HepG2 (cell line): ENCODE data around the gene F12. TPM values are rescaled to one million over a fixed set of nuclear protein-coding genes. Genes with fewer than 3 reads are reported as not detected.

Experiments
- ELF4 ChIP-seq: sonication (generic); formaldehyde crosslinking; IDR thresholded peaks from 2 replicates; pipeline ENCODE4 v1.5.0; 2020; ENCODE audit warnings: missing genetic modification reagents, mild to moderate bottlenecking, moderate library complexity, borderline replicate concordance
- ESRRA ChIP-seq: sonication (generic); formaldehyde crosslinking; IDR thresholded peaks from 2 replicates; pipeline ENCODE4 v1.5.1; 2020; ENCODE audit warnings: mild to moderate bottlenecking, low read depth, missing genetic modification reagents
- MTF2 ChIP-seq: sonication (generic); formaldehyde crosslinking; IDR thresholded peaks from 2 replicates; pipeline ENCODE4 v1.5.0; 2020; ENCODE audit warnings: missing genetic modification reagents, borderline replicate concordance
- RARA ChIP-seq: IDR thresholded peaks from 2 replicates; pipeline ENCODE4 v1.6.1; 2016; ENCODE audit warnings: missing genetic modification reagents, missing compliant biosample characterization
- RBM39 ChIP-seq: fragments of 200-400 bp; formaldehyde crosslinking; IDR thresholded peaks from one replicate; pipeline ENCODE4 v1.6.1; 2018; ENCODE audit warnings: antibody characterized with exemption, mild to moderate bottlenecking, low read depth, low read length; ENCODE audit not compliant: poor library complexity, severe bottlenecking
- STAG1 ChIP-seq: sonication (generic); formaldehyde crosslinking; IDR thresholded peaks from 2 replicates; pipeline ENCODE4 v1.4.0; 2020; ENCODE audit warnings: missing genetic modification reagents
- SUZ12 ChIP-seq: fragments of 150-350 bp; IDR thresholded peaks from 2 replicates; pipeline ENCODE4 v1.6.1; 2014; ENCODE audit warnings: low read depth, low read length
- TOE1 ChIP-seq: sonication (generic); formaldehyde crosslinking; IDR thresholded peaks from 2 replicates; pipeline ENCODE4 v1.4.0; 2020; ENCODE audit warnings: mild to moderate bottlenecking, missing genetic modification reagents
- ZFP82 ChIP-seq: sonication (generic); formaldehyde crosslinking; IDR thresholded peaks from 2 replicates; pipeline ENCODE4 v1.5.1; 2020; ENCODE audit warnings: mild to moderate bottlenecking, missing genetic modification reagents, borderline replicate concordance
- ZMYM3 ChIP-seq: sonication (generic); formaldehyde crosslinking; IDR thresholded peaks from 2 replicates; pipeline ENCODE4 v1.5.1; 2020; ENCODE audit warnings: mild to moderate bottlenecking, missing genetic modification reagents
- ZNF20 ChIP-seq: sonication (generic); formaldehyde crosslinking; IDR thresholded peaks from 2 replicates; pipeline ENCODE4 v1.4.0; 2020; ENCODE audit warnings: mild to moderate bottlenecking, moderate library complexity, missing genetic modification reagents
- ZNF264 ChIP-seq: sonication (generic); formaldehyde crosslinking; IDR thresholded peaks from 2 replicates; pipeline ENCODE4 v1.4.0; 2020; ENCODE audit warnings: missing genetic modification reagents
- ZNF30 ChIP-seq: sonication (generic); formaldehyde crosslinking; IDR thresholded peaks from 2 replicates; pipeline ENCODE4 v1.5.0; 2020; ENCODE audit warnings: mild to moderate bottlenecking, missing genetic modification reagents
- ZNF329 ChIP-seq: sonication (generic); formaldehyde crosslinking; IDR thresholded peaks from 2 replicates; pipeline ENCODE4 v1.9.0; 2021; ENCODE audit warnings: low read depth, mild to moderate bottlenecking, missing genetic modification reagents
- ZNF570 ChIP-seq: sonication (generic); formaldehyde crosslinking; IDR thresholded peaks from 2 replicates; pipeline ENCODE4 v1.4.0; 2020; ENCODE audit warnings: mild to moderate bottlenecking, missing genetic modification reagents, borderline replicate concordance
- ZNF788 ChIP-seq: sonication (generic); formaldehyde crosslinking; IDR thresholded peaks from 2 replicates; pipeline ENCODE4 v1.5.0; 2020; ENCODE audit warnings: mild to moderate bottlenecking, missing genetic modification reagents, borderline replicate concordance
- polyA plus RNA-seq, 8 experiments: library from polyadenylated mRNA; depleted of rRNA in 3 of 8; stranded (reverse) in 7 of 8; unstranded in 1 of 8; fragments of >200 nt; fragmentation: Illumina TruSeq in 4 of 8; extraction: Trizol in 4 of 8; gene quantifications; 2 replicates each; pipeline versions ENCODE4 v1.2.1 to v1.2.3, GENCODE V29; 2011 to 2016; ENCODE audit warnings: low read depth in 4 of 8, missing spikeins in 1 of 8, mixed read lengths in 1 of 8; ENCODE audit not compliant: insufficient read depth in 1 of 8
- total RNA-seq, 5 experiments: library from RNA; depleted of rRNA; stranded (reverse); fragments of >200 nt; fragmentation: Illumina TruSeq; extraction: Trizol; gene quantifications; 2 replicates each; pipeline ENCODE4 v1.2.3, GENCODE V29; 2016; ENCODE audit warnings: low read depth in 1 of 5
- TF ChIP-seq, protein P1 (sequence below): sonication (generic); formaldehyde crosslinking; IDR thresholded peaks from 2 replicates; pipeline ENCODE4 v1.9.0; 2021; ENCODE audit warnings: missing genetic modification reagents, borderline replicate concordance
- TF ChIP-seq, protein P2 (sequence below): sonication (generic); formaldehyde crosslinking; IDR thresholded peaks from 2 replicates; pipeline ENCODE4 v1.5.0; 2020; ENCODE audit warnings: missing genetic modification reagents
- TF ChIP-seq, protein P3 (sequence below): IDR thresholded peaks from 2 replicates; pipeline ENCODE4 v1.6.1; 2016; ENCODE audit warnings: missing genetic modification reagents, missing compliant biosample characterization
- TF ChIP-seq, protein P4 (sequence below): sonication (generic); formaldehyde crosslinking; IDR thresholded peaks from 2 replicates; pipeline ENCODE4 v1.4.0; 2020; ENCODE audit warnings: mild to moderate bottlenecking, missing genetic modification reagents
- TF ChIP-seq, protein P5 (sequence below): sonication (generic); formaldehyde crosslinking; IDR thresholded peaks from 2 replicates; pipeline ENCODE4 v1.4.0; 2020; ENCODE audit warnings: mild to moderate bottlenecking, missing genetic modification reagents

The F12 gene
- total and polyA plus RNA-seq, 2 of the 13 experiments (the other 11 are each of a cell fraction or from before 2014, with no cell fraction given), result 2.5 to 3.0 TPM

DNA sequence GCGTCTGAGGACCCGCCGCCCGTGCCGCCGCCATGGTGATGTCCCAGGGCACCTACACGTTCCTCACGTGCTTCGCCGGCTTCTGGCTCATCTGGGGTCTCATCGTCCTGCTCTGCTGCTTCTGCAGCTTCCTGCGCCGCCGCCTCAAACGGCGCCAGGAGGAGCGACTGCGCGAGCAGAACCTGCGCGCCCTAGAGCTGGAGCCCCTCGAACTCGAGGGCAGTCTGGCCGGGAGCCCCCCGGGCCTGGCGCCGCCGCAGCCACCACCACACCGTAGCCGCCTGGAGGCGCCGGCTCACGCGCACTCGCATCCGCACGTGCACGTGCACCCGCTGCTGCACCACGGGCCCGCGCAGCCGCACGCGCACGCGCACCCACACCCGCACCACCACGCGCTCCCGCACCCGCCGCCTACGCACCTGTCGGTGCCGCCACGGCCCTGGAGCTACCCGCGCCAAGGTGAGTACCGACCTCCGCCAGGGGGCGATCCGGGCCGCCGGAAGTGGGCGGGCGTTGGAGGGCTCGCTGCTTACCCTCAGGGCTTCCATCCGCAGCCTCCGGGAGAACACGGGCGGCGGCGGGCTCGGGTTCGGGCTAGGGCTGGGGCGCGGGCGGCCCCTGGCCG is 45.8 kb upstream of the F12 start (continued):
- TF ChIP-seq TOE1 (no peak), ZMYM3 (CRISPR knock-in tag) (no peak), ZNF264 (CRISPR knock-in tag) (no peak), ZNF329 (CRISPR knock-in tag) (no peak), ESRRA (CRISPR knock-in tag) (peak; percentile 67), MTF2 (CRISPR knock-in tag) (no peak), ZNF30 (no peak), ZNF570 (no peak), ZNF20 (CRISPR knock-in tag) (no peak), RARA (0 out of 2 replicates have a peak, but pooled peaks have one; percentile 6), STAG1 (CRISPR knock-in tag) (peak; percentile 47), ELF4 (no peak), ZFP82 (CRISPR knock-in tag) (peak; percentile 34; the same call in 1 of the 2 replicates), RBM39 (no peak), ZNF788 (CRISPR knock-in tag) (peak; percentile 35), SUZ12 (no peak)
- TF ChIP-seq, protein P1, sequence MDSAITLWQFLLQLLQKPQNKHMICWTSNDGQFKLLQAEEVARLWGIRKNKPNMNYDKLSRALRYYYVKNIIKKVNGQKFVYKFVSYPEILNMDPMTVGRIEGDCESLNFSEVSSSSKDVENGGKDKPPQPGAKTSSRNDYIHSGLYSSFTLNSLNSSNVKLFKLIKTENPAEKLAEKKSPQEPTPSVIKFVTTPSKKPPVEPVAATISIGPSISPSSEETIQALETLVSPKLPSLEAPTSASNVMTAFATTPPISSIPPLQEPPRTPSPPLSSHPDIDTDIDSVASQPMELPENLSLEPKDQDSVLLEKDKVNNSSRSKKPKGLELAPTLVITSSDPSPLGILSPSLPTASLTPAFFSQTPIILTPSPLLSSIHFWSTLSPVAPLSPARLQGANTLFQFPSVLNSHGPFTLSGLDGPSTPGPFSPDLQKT (CRISPR knock-in tag), result peak; percentile 95; the same call in 1 of the 2 replicates
- TF ChIP-seq, protein P2, sequence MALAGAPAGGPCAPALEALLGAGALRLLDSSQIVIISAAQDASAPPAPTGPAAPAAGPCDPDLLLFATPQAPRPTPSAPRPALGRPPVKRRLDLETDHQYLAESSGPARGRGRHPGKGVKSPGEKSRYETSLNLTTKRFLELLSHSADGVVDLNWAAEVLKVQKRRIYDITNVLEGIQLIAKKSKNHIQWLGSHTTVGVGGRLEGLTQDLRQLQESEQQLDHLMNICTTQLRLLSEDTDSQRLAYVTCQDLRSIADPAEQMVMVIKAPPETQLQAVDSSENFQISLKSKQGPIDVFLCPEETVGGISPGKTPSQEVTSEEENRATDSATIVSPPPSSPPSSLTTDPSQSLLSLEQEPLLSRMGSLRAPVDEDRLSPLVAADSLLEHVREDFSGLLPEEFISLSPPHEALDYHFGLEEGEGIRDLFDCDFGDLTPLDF (CRISPR knock-in tag), result no peak; the same call in 1 of the 2 replicates
- TF ChIP-seq, protein P3, sequence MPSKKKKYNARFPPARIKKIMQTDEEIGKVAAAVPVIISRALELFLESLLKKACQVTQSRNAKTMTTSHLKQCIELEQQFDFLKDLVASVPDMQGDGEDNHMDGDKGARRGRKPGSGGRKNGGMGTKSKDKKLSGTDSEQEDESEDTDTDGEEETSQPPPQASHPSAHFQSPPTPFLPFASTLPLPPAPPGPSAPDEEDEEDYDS (CRISPR knock-in tag), result 0 out of 2 replicates have a peak, but pooled peaks have one; percentile 15
- TF ChIP-seq, protein P4, sequence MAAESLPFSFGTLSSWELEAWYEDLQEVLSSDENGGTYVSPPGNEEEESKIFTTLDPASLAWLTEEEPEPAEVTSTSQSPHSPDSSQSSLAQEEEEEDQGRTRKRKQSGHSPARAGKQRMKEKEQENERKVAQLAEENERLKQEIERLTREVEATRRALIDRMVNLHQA (CRISPR knock-in tag), result no peak
- TF ChIP-seq, protein P5, sequence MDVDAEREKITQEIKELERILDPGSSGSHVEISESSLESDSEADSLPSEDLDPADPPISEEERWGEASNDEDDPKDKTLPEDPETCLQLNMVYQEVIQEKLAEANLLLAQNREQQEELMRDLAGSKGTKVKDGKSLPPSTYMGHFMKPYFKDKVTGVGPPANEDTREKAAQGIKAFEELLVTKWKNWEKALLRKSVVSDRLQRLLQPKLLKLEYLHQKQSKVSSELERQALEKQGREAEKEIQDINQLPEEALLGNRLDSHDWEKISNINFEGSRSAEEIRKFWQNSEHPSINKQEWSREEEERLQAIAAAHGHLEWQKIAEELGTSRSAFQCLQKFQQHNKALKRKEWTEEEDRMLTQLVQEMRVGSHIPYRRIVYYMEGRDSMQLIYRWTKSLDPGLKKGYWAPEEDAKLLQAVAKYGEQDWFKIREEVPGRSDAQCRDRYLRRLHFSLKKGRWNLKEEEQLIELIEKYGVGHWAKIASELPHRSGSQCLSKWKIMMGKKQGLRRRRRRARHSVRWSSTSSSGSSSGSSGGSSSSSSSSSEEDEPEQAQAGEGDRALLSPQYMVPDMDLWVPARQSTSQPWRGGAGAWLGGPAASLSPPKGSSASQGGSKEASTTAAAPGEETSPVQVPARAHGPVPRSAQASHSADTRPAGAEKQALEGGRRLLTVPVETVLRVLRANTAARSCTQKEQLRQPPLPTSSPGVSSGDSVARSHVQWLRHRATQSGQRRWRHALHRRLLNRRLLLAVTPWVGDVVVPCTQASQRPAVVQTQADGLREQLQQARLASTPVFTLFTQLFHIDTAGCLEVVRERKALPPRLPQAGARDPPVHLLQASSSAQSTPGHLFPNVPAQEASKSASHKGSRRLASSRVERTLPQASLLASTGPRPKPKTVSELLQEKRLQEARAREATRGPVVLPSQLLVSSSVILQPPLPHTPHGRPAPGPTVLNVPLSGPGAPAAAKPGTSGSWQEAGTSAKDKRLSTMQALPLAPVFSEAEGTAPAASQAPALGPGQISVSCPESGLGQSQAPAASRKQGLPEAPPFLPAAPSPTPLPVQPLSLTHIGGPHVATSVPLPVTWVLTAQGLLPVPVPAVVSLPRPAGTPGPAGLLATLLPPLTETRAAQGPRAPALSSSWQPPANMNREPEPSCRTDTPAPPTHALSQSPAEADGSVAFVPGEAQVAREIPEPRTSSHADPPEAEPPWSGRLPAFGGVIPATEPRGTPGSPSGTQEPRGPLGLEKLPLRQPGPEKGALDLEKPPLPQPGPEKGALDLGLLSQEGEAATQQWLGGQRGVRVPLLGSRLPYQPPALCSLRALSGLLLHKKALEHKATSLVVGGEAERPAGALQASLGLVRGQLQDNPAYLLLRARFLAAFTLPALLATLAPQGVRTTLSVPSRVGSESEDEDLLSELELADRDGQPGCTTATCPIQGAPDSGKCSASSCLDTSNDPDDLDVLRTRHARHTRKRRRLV, result no peak
